SK-N-SH treated with all-trans-retinoic acid at 6 μM for 48 hours (cell line): ENCODE data around the gene PCDHGA3.
A peak's percentile ranks its signal among the peaks of the same experiment; 100 is the strongest.
"Not testable (repeated sequence)": the region's sequence is repeated elsewhere in the genome, so short reads cannot be mapped to it uniquely, and the experiment has no call there.

ENCODE experiments used
- ATAC-seq: fragments of 200-7000 bp; cut with Tn5 transposase; 3 replicates; pipeline ENCODE4 v1.9.1; 2020; ENCODE audit warnings: mild to moderate bottlenecking, moderate library complexity
- ARNTL ChIP-seq: fragments of 450-650 bp; formaldehyde crosslinking; IDR thresholded peaks from 2 replicates; pipeline ENCODE4 v1.5.0; 2020; ENCODE audit warnings: low read depth, mild to moderate bottlenecking, moderate library complexity, borderline replicate concordance
- BACH2 ChIP-seq: fragments of 250-450 bp; sonication (Bioruptor Pico); IDR thresholded peaks from 2 replicates; pipeline ENCODE4 v1.9.0; 2021; ENCODE audit warnings: mild to moderate bottlenecking, borderline replicate concordance
- CSDC2 ChIP-seq: fragments of 250-450 bp; sonication (Bioruptor Pico); IDR thresholded peaks from 2 replicates; pipeline ENCODE4 v1.5.0; 2020; ENCODE audit warnings: mild to moderate bottlenecking, moderate library complexity
- ESRRG ChIP-seq: fragments of 250-450 bp; sonication (Bioruptor Pico); IDR thresholded peaks from 2 replicates; pipeline ENCODE4 v1.6.1; 2021; ENCODE audit warnings: mild to moderate bottlenecking
- GLIS3 ChIP-seq: fragments of 250-450 bp; sonication (Bioruptor Pico); IDR thresholded peaks from 2 replicates; pipeline ENCODE4 v1.5.0; 2020; ENCODE audit warnings: mild to moderate bottlenecking, moderate library complexity
- ISL1 ChIP-seq: fragments of 250-450 bp; sonication (Bioruptor Pico); IDR thresholded peaks from 2 replicates; pipeline ENCODE4 v2.1.2; 2022; ENCODE audit warnings: mild to moderate bottlenecking, moderate library complexity
- OSR1 ChIP-seq: fragments of 250-450 bp; sonication (Bioruptor Pico); IDR thresholded peaks from 2 replicates; pipeline ENCODE4 v1.8.0; 2022; ENCODE audit warnings: moderate library complexity, mild to moderate bottlenecking, inconsistent platforms
- POU6F1 ChIP-seq: fragments of 250-450 bp; sonication (Bioruptor Pico); IDR thresholded peaks from 2 replicates; pipeline ENCODE4 v1.8.0; 2021; ENCODE audit warnings: low read depth, mild to moderate bottlenecking, moderate library complexity, borderline replicate concordance
- PPARA ChIP-seq: fragments of 250-450 bp; sonication (Bioruptor Pico); IDR thresholded peaks from 2 replicates; pipeline ENCODE4 v1.5.0; 2020; ENCODE audit warnings: mild to moderate bottlenecking, borderline replicate concordance
- RARB ChIP-seq: fragments of 250-450 bp; sonication (Bioruptor Pico); IDR thresholded peaks from 2 replicates; pipeline ENCODE4 v1.8.0; 2021; ENCODE audit warnings: mild to moderate bottlenecking, moderate library complexity
- SNAI2 ChIP-seq: fragments of 250-450 bp; sonication (Bioruptor Pico); IDR thresholded peaks from 2 replicates; pipeline ENCODE4 v1.5.0; 2020; ENCODE audit warnings: mild to moderate bottlenecking, moderate library complexity
- TCF4 ChIP-seq: fragments of 250-450 bp; sonication (Bioruptor Pico); IDR thresholded peaks from 2 replicates; pipeline ENCODE4 v1.8.0; 2021; ENCODE audit warnings: mild to moderate bottlenecking, moderate library complexity, borderline replicate concordance
- TOX ChIP-seq: fragments of 250-450 bp; sonication (Bioruptor Pico); IDR thresholded peaks from 2 replicates; pipeline ENCODE4 v1.8.0; 2021; ENCODE audit warnings: mild to moderate bottlenecking, moderate library complexity, borderline replicate concordance
- ZC3H10 ChIP-seq: fragments of 250-450 bp; sonication (Bioruptor Pico); IDR thresholded peaks from 2 replicates; pipeline ENCODE4 v1.5.1; 2021; ENCODE audit warnings: mild to moderate bottlenecking, moderate library complexity
- ZFP3 ChIP-seq: fragments of 250-450 bp; sonication (Bioruptor Pico); IDR thresholded peaks from 2 replicates; pipeline ENCODE4 v1.5.0; 2020; ENCODE audit warnings: mild to moderate bottlenecking, moderate library complexity
- ZFP30 ChIP-seq: fragments of 450-650 bp; formaldehyde crosslinking; IDR thresholded peaks from 2 replicates; pipeline ENCODE4 v1.5.0; 2022; ENCODE audit warnings: mild to moderate bottlenecking, moderate library complexity
- ZNF565 ChIP-seq: fragments of 450-650 bp; formaldehyde crosslinking; conservative IDR thresholded peaks from 2 replicates; pipeline ENCODE4 v1.5.0; 2020; ENCODE audit warnings: low read depth, mild to moderate bottlenecking, moderate library complexity
- ZNF8 ChIP-seq: fragments of 450-650 bp; formaldehyde crosslinking; IDR thresholded peaks from 2 replicates; pipeline ENCODE4 v1.5.0; 2020; ENCODE audit warnings: mild to moderate bottlenecking, moderate library complexity
- TF ChIP-seq, protein P1 (sequence below): fragments of 250-450 bp; sonication (Bioruptor Pico); IDR thresholded peaks from 2 replicates; pipeline ENCODE4 v1.5.0; 2020; ENCODE audit warnings: mild to moderate bottlenecking, moderate library complexity
- TF ChIP-seq, protein P2 (sequence below): fragments of 250-450 bp; sonication (Bioruptor Pico); IDR thresholded peaks from 2 replicates; pipeline ENCODE4 v1.8.0; 2020; ENCODE audit warnings: mild to moderate bottlenecking, moderate library complexity, borderline replicate concordance

Gene PCDHGA3

GRCh38 chr5:141346017-141346416 lies 2.4 kb downstream of the PCDHGA3 start:
- not testable (repeated sequence) for ATAC-seq

- ATAC-seq: peak; percentile 27; the same call in 1 of the 3 replicates
- no peak for TF ChIP-seq ZFP3 (CRISPR knock-in tag)
- TF ChIP-seq ZC3H10 (CRISPR knock-in tag): no peak
- TF ChIP-seq SNAI2 (CRISPR knock-in tag): no peak
- TF ChIP-seq, protein P1, sequence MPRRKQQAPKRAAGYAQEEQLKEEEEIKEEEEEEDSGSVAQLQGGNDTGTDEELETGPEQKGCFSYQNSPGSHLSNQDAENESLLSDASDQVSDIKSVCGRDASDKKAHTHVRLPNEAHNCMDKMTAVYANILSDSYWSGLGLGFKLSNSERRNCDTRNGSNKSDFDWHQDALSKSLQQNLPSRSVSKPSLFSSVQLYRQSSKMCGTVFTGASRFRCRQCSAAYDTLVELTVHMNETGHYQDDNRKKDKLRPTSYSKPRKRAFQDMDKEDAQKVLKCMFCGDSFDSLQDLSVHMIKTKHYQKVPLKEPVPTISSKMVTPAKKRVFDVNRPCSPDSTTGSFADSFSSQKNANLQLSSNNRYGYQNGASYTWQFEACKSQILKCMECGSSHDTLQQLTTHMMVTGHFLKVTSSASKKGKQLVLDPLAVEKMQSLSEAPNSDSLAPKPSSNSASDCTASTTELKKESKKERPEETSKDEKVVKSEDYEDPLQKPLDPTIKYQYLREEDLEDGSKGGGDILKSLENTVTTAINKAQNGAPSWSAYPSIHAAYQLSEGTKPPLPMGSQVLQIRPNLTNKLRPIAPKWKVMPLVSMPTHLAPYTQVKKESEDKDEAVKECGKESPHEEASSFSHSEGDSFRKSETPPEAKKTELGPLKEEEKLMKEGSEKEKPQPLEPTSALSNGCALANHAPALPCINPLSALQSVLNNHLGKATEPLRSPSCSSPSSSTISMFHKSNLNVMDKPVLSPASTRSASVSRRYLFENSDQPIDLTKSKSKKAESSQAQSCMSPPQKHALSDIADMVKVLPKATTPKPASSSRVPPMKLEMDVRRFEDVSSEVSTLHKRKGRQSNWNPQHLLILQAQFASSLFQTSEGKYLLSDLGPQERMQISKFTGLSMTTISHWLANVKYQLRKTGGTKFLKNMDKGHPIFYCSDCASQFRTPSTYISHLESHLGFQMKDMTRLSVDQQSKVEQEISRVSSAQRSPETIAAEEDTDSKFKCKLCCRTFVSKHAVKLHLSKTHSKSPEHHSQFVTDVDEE: no peak
- no peak for TF ChIP-seq ZNF565 (CRISPR knock-in tag)
- TF ChIP-seq BACH2 (CRISPR knock-in tag): no peak
- TF ChIP-seq PPARA: no peak
- TF ChIP-seq TOX: no peak
- no peak for TF ChIP-seq ZNF8 (CRISPR knock-in tag)
- no peak for TF ChIP-seq ARNTL (CRISPR knock-in tag)
- TF ChIP-seq OSR1 (CRISPR knock-in tag): no peak
- no peak for TF ChIP-seq ZFP30 (CRISPR knock-in tag)
These were observed 6.4 kb downstream of the PCDHGA3 start, which contains the start of gene PCDHGB1 for GRCh38 chr5:141349917-141350619. Gene PCDHGB1 (plus strand): TSS chr5:141350099. CDS start chr5:141350261, 162 bp downstream.

DNA sequence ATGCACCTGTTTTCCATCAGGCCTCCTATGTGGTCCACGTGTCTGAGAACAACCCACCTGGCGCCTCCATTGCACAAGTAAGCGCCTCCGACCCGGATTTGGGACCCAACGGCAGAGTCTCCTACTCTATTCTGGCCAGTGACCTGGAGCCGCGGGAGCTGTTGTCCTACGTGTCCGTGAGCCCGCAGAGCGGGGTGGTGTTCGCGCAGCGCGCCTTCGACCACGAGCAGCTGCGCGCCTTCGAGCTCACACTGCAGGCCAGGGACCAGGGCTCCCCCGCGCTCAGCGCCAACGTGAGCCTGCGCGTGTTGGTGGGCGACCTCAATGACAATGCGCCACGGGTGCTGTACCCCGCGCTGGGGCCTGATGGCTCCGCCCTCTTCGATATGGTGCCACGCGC lies 8.0 kb downstream of the PCDHGA3 start:
- no peak for ATAC-seq
- no peak for TF ChIP-seq TOX
- TF ChIP-seq BACH2 (CRISPR knock-in tag): no peak
- no peak for TF ChIP-seq SNAI2 (CRISPR knock-in tag)
- TF ChIP-seq PPARA: no peak
- TF ChIP-seq ISL1: no peak
- no peak for TF ChIP-seq ARNTL (CRISPR knock-in tag)
- TF ChIP-seq ESRRG (CRISPR knock-in tag): no peak
- TF ChIP-seq, protein P2, sequence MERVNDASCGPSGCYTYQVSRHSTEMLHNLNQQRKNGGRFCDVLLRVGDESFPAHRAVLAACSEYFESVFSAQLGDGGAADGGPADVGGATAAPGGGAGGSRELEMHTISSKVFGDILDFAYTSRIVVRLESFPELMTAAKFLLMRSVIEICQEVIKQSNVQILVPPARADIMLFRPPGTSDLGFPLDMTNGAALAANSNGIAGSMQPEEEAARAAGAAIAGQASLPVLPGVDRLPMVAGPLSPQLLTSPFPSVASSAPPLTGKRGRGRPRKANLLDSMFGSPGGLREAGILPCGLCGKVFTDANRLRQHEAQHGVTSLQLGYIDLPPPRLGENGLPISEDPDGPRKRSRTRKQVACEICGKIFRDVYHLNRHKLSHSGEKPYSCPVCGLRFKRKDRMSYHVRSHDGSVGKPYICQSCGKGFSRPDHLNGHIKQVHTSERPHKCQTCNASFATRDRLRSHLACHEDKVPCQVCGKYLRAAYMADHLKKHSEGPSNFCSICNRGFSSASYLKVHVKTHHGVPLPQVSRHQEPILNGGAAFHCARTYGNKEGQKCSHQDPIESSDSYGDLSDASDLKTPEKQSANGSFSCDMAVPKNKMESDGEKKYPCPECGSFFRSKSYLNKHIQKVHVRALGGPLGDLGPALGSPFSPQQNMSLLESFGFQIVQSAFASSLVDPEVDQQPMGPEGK: no peak
- TF ChIP-seq CSDC2 (CRISPR knock-in tag): no peak

GRCh38 chr5:141354900-141355469 lies 11.4 kb downstream of the PCDHGA3 start, which contains the start of gene PCDHGA4:
Gene PCDHGA4 (plus strand): TSS chr5:141355021. CDS start chr5:141355108, 87 bp downstream.
- ATAC-seq: no peak
- TF ChIP-seq POU6F1 (CRISPR knock-in tag): no peak
- TF ChIP-seq ZNF8 (CRISPR knock-in tag): no peak
- no peak for TF ChIP-seq ZFP30 (CRISPR knock-in tag)
- no peak for TF ChIP-seq SNAI2 (CRISPR knock-in tag)
- no peak for TF ChIP-seq RARB
- no peak for TF ChIP-seq TCF4
- TF ChIP-seq, protein P1: no peak
- TF ChIP-seq ISL1: no peak
- no peak for TF ChIP-seq ZFP3 (CRISPR knock-in tag)
- TF ChIP-seq ARNTL (CRISPR knock-in tag): no peak
- TF ChIP-seq TOX: no peak
- TF ChIP-seq ESRRG (CRISPR knock-in tag): no peak
- no peak for TF ChIP-seq GLIS3
